ENCODE data around the gene AQP5. TPM values are rescaled to one million over a fixed set of nuclear protein-coding genes. Genes with fewer than 3 reads are reported as not detected.

AQP5 gene
- total RNA-seq, 1 donor = not detected

GRCh38 chr12:49951411-49952240 lies 10.0 kb upstream of the AQP5 start:
- no peaks in the 10 kb centered on the region for H4K20me1 ChIP-seq (ENCODE audit: insufficient read depth, low read length)
- H3K4me1 ChIP-seq (ENCODE audit: insufficient read depth, low read length) = no peaks in the 10 kb centered on the region
- no peak overlapping the region for H3K4me3 ChIP-seq (ENCODE audit: insufficient read depth, low read length)
- no peaks in the 10 kb centered on the region for H3K79me2 ChIP-seq (ENCODE audit: insufficient read depth, low read length)
- H3K27ac ChIP-seq (ENCODE audit: low read depth, low read length) = no peak overlapping the region
- no peak overlapping the region for H2AFZ ChIP-seq (ENCODE audit: low read length)
- H3K4me2 ChIP-seq (ENCODE audit: insufficient read depth, low read length) = no peak overlapping the region
- H3K27me3 ChIP-seq (ENCODE audit: insufficient read depth, low read length) = peaks cover 51% of the 10 kb centered on the region
- peak; percentile 81 for DNase-seq (ENCODE audit: insufficient read length, low spot score, missing footprints)
- no peaks in the 10 kb centered on the region for H3K36me3 ChIP-seq (ENCODE audit: insufficient read depth, low read length)
- no peaks in the 10 kb centered on the region for H3K9me3 ChIP-seq (ENCODE audit: low read depth, low read length)
- TF ChIP-seq, protein P1, sequence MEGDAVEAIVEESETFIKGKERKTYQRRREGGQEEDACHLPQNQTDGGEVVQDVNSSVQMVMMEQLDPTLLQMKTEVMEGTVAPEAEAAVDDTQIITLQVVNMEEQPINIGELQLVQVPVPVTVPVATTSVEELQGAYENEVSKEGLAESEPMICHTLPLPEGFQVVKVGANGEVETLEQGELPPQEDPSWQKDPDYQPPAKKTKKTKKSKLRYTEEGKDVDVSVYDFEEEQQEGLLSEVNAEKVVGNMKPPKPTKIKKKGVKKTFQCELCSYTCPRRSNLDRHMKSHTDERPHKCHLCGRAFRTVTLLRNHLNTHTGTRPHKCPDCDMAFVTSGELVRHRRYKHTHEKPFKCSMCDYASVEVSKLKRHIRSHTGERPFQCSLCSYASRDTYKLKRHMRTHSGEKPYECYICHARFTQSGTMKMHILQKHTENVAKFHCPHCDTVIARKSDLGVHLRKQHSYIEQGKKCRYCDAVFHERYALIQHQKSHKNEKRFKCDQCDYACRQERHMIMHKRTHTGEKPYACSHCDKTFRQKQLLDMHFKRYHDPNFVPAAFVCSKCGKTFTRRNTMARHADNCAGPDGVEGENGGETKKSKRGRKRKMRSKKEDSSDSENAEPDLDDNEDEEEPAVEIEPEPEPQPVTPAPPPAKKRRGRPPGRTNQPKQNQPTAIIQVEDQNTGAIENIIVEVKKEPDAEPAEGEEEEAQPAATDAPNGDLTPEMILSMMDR (IDR thresholded peaks at IDR 0.05; ENCODE audit: extremely low read depth, low read depth, low read length) = no peak

GRCh38 chr12:49952391-49953055 lies 9.1 kb upstream of the AQP5 start:
- H3K4me3 ChIP-seq (ENCODE audit: insufficient read depth, low read length) = no peak overlapping the region
- H2AFZ ChIP-seq (ENCODE audit: low read length) = no peak overlapping the region
- H3K27me3 ChIP-seq (ENCODE audit: insufficient read depth, low read length) = peaks cover 59% of the 10 kb centered on the region
- no peak overlapping the region for H3K27ac ChIP-seq (ENCODE audit: low read depth, low read length)
- H3K9me3 ChIP-seq (ENCODE audit: low read depth, low read length) = no peaks in the 10 kb centered on the region
- DNase-seq (ENCODE audit: insufficient read length, low spot score, missing footprints) = peak; percentile 74
- H3K79me2 ChIP-seq (ENCODE audit: insufficient read depth, low read length) = no peaks in the 10 kb centered on the region
- no peak overlapping the region for H3K4me2 ChIP-seq (ENCODE audit: insufficient read depth, low read length)
- no peaks in the 10 kb centered on the region for H3K4me1 ChIP-seq (ENCODE audit: insufficient read depth, low read length)
- H3K36me3 ChIP-seq (ENCODE audit: insufficient read depth, low read length) = no peaks in the 10 kb centered on the region
- no peaks in the 10 kb centered on the region for H4K20me1 ChIP-seq (ENCODE audit: insufficient read depth, low read length)
- TF ChIP-seq, protein P1 (IDR thresholded peaks at IDR 0.05; ENCODE audit: extremely low read depth, low read depth, low read length) = no peak

- H3K36me3 ChIP-seq (ENCODE audit: insufficient read depth, low read length) = no peaks in the 10 kb centered on the region
- H3K4me3 ChIP-seq (ENCODE audit: insufficient read depth, low read length) = no peak overlapping the region
- DNase-seq (ENCODE audit: insufficient read length, low spot score, missing footprints) = peak; percentile 72
- H3K79me2 ChIP-seq (ENCODE audit: insufficient read depth, low read length) = no peaks in the 10 kb centered on the region
- peaks cover 65% of the 10 kb centered on the region for H3K27me3 ChIP-seq (ENCODE audit: insufficient read depth, low read length)
- no peak overlapping the region for H3K27ac ChIP-seq (ENCODE audit: low read depth, low read length)
- H3K4me1 ChIP-seq (ENCODE audit: insufficient read depth, low read length) = no peaks in the 10 kb centered on the region
- no peaks in the 10 kb centered on the region for H4K20me1 ChIP-seq (ENCODE audit: insufficient read depth, low read length)
- TF ChIP-seq, protein P1 (IDR thresholded peaks at IDR 0.05; ENCODE audit: extremely low read depth, low read depth, low read length) = no peak
- H3K9me3 ChIP-seq (ENCODE audit: low read depth, low read length) = no peaks in the 10 kb centered on the region
- H3K4me2 ChIP-seq (ENCODE audit: insufficient read depth, low read length) = no peak overlapping the region
- H2AFZ ChIP-seq (ENCODE audit: low read length) = no peak overlapping the region
Observed at GRCh38 chr12:49953151-49953550, 8.5 kb upstream of the AQP5 start.
